ENCODE measurements around the gene KCTD15. TPM values are rescaled to one million over a fixed set of nuclear protein-coding genes. Genes with fewer than 3 reads are reported as not detected.

KCTD15 gene
- total RNA-seq, 2 donors from 2014 or later: 9.0 to 13.1 TPM

- DNase-seq (no peak), ATAC-seq (no peak)
- intact Hi-C loops (cut with DNase I, micrococcal nuclease): loop anchor here in 1 of 2 donors (10.0 kb wide), 1 partner anchor 209 kb away; no protein-coding TSS in a partner anchor
Observed at GRCh38 chr19:33785795-33786194, 10.9 kb upstream of the KCTD15 start.

GRCh38 chr19:33788676-33789075, 8.0 kb upstream of the KCTD15 start:
- ATAC-seq (no peak), DNase-seq (no peak)
- intact Hi-C loops (cut with DNase I, micrococcal nuclease): loop anchor here in 1 of 2 donors (10.0 kb wide), 1 partner anchor 206 kb away; no protein-coding TSS in a partner anchor

GRCh38 chr19:33789344-33789743, 7.3 kb upstream of the KCTD15 start:
- intact Hi-C loops (cut with DNase I, micrococcal nuclease): loop anchor here in 1 of 2 donors (10.0 kb wide), 1 partner anchor 205 kb away; no protein-coding TSS in a partner anchor

GRCh38 chr19:33794683-33795369, 1.8 kb upstream of the KCTD15 start:
- ATAC-seq: no peak
- intact Hi-C loops (cut with DNase I, micrococcal nuclease): no loop called here
- DNase-seq: no peak

More at GRCh38 chr19:33789344-33789743, 7.3 kb upstream of the KCTD15 start:
- DNase-seq (no peak), ATAC-seq (no peak)

- peak; percentile 84 for ATAC-seq
- intact Hi-C loops (cut with DNase I, micrococcal nuclease): no loop called here
- DNase-seq: peak; percentile 76 to 83
Observed at GRCh38 chr19:33795370-33796163, 1.1 kb upstream of the KCTD15 start.

- intact Hi-C loops (cut with DNase I, micrococcal nuclease): no loop called here
- DNase-seq (peak; percentile 69 to 74), ATAC-seq (peak; percentile 50)
Observed at GRCh38 chr19:33797802-33798671, 1.4 kb downstream of the KCTD15 start.

GRCh38 chr19:33798681-33799111, 2.0 kb downstream of the KCTD15 start:
- ATAC-seq: no peak
- no peak for DNase-seq
- intact Hi-C loops (cut with DNase I, micrococcal nuclease): no loop called here

GRCh38 chr19:33799476-33799875, 2.8 kb downstream of the KCTD15 start:
- intact Hi-C loops (cut with DNase I, micrococcal nuclease): no loop called here
- ATAC-seq (no peak), DNase-seq (no peak)

GRCh38 chr19:33800012-33800680, 3.5 kb downstream of the KCTD15 start:
- intact Hi-C loops (cut with DNase I, micrococcal nuclease): no loop called here
- DNase-seq (no peak), ATAC-seq (no peak)

GRCh38 chr19:33801411-33801810, 4.7 kb downstream of the KCTD15 start:
- ATAC-seq (no peak), DNase-seq (no peak)
- intact Hi-C loops (cut with DNase I, micrococcal nuclease): no loop called here

GRCh38 chr19:33802001-33802400, 5.3 kb downstream of the KCTD15 start:
- intact Hi-C loops (cut with DNase I, micrococcal nuclease): no loop called here
- DNase-seq (no peak), ATAC-seq (no peak)

- DNase-seq: no peak
- ATAC-seq: no peak
- intact Hi-C loops (cut with DNase I, micrococcal nuclease): no loop called here
Observed at GRCh38 chr19:33802801-33803200, 6.1 kb downstream of the KCTD15 start.

- no peak for DNase-seq
- ATAC-seq: no peak
- intact Hi-C loops (cut with DNase I, micrococcal nuclease): no loop called here
Observed at GRCh38 chr19:33803383-33803782, 6.7 kb downstream of the KCTD15 start.

GRCh38 chr19:33804021-33804799, 7.5 kb downstream of the KCTD15 start:
- peak; percentile 89 to 96 for DNase-seq
- peak; percentile 90 for ATAC-seq
- intact Hi-C loops (cut with DNase I, micrococcal nuclease): no loop called here

GRCh38 chr19:33805313-33805712, 8.6 kb downstream of the KCTD15 start:
- no peak for DNase-seq
- intact Hi-C loops (cut with DNase I, micrococcal nuclease): no loop called here
- no peak for ATAC-seq

- intact Hi-C loops (cut with DNase I, micrococcal nuclease): no loop called here
- DNase-seq (peak in 1 of 2 donors; percentile 25), ATAC-seq (no peak)
Observed at GRCh38 chr19:33805840-33806433, 9.3 kb downstream of the KCTD15 start.

GRCh38 chr19:33806434-33806881, 9.8 kb downstream of the KCTD15 start:
- ATAC-seq (peak; percentile 75), DNase-seq (peak; percentile 48 to 77)
- intact Hi-C loops (cut with DNase I, micrococcal nuclease): no loop called here
